H1 (cell line): Measurements from ENCODE around the gene HS6ST3. TPM values are rescaled to one million over a fixed set of nuclear protein-coding genes. Genes with fewer than 3 reads are reported as not detected.

ENCODE experiments used
- CTCF ChIA-PET: fragments of 300-600 bp; sonication (Branson Sonifier 250); formaldehyde crosslinking; loops from one replicate; lab custom pipeline; 2021; ENCODE audit not compliant: partially characterized antibody; lab: Charles Lee
- POLR2A ChIA-PET: fragments of 300-600 bp; sonication (Branson Sonifier 250); formaldehyde crosslinking; loops from one replicate; lab custom pipeline; 2021; ENCODE audit warnings: inconsistent platforms; ENCODE audit not compliant: partially characterized antibody; lab: Charles Lee
- DNase-seq, 2 experiments: peaks; one replicate each; pipeline versions ENCODE4 v3.0.0 to v3.0.0-alpha.2; 2010 to 2022; ENCODE audit warnings: low spot score in 2 of 2, low read depth in 1 of 2, mixed read lengths in 1 of 2
- FAIRE-seq: peaks from 2 replicates; lab custom pipeline; 2011; peaks lifted over from hg19 to GRCh38; lab: Jason Lieb, UNC
- H2AFZ ChIP-seq: 2 replicates; pipeline ENCODE4 v1.8.1; 2012; ENCODE audit warnings: low read length, inconsistent platforms
- H2AK5ac ChIP-seq: 2 replicates; pipeline ENCODE4 v1.6.1; 2013; ENCODE audit warnings: low read depth, low read length
- H2BK120ac ChIP-seq: replicated peaks from 2 replicates; pipeline ENCODE3; 2013; ENCODE audit warnings: low read depth, low read length, inconsistent platforms
- H2BK12ac ChIP-seq: 2 replicates; pipeline ENCODE4 v1.6.1; 2013; ENCODE audit warnings: low read depth, low read length
- H2BK15ac ChIP-seq: 2 replicates; pipeline ENCODE4 v1.6.1; 2013; ENCODE audit warnings: low read length
- H2BK20ac ChIP-seq: 2 replicates; pipeline ENCODE4 v1.6.1; 2013; ENCODE audit warnings: low read length
- H2BK5ac ChIP-seq: 2 replicates; pipeline ENCODE4 v1.6.1; 2013; ENCODE audit warnings: low read depth, low read length
- H3K14ac ChIP-seq: 2 replicates; pipeline ENCODE4 v1.6.1; 2013; ENCODE audit warnings: inconsistent platforms; ENCODE audit not compliant: insufficient read length
- H3K18ac ChIP-seq: 2 replicates; pipeline ENCODE4 v1.6.1; 2013; ENCODE audit warnings: low read length; ENCODE audit errors: extremely low read depth
- H3K23ac ChIP-seq: 2 replicates; pipeline ENCODE4 v1.6.1; 2013; ENCODE audit warnings: inconsistent platforms; ENCODE audit not compliant: insufficient read length
- H3K23me2 ChIP-seq: 2 replicates; pipeline ENCODE4 v1.6.1; 2013; ENCODE audit warnings: low read depth, low read length
- H3K27ac ChIP-seq: 2 replicates; pipeline ENCODE4 v1.6.1; 2011; ENCODE audit warnings: low read depth, low read length, inconsistent platforms
- H3K27me3 ChIP-seq, 4 experiments: replicated peaks in 1 of 4; 1 replicate in 1 of 4; 2 replicates in 3 of 4; pipeline versions ENCODE4 v1.6.1 to v1.8.1; 2011 to 2013; ENCODE audit warnings: low read length in 3 of 4, mild to moderate bottlenecking in 3 of 4, inconsistent platforms in 2 of 4, mixed read lengths in 2 of 4, moderate library complexity in 1 of 4; ENCODE audit not compliant: control insufficient read depth in 3 of 4, insufficient read depth in 3 of 4; ENCODE audit errors: extremely low read depth in 1 of 4
- H3K36me3 ChIP-seq, 4 experiments: 2 replicates each; pipeline versions ENCODE4 v1.6.1 to v1.8.1; 2011 to 2013; ENCODE audit warnings: mild to moderate bottlenecking in 4 of 4, low read length in 3 of 4, moderate library complexity in 2 of 4, control low read depth in 1 of 4, inconsistent platforms in 1 of 4; ENCODE audit not compliant: insufficient read depth in 4 of 4, control insufficient read depth in 2 of 4
- H3K4ac ChIP-seq: replicated peaks from 2 replicates; pipeline ENCODE3; 2013; ENCODE audit warnings: low read length, low read depth, mixed read lengths, inconsistent platforms; ENCODE audit not compliant: insufficient read length
- H3K4me1 ChIP-seq, 4 experiments: replicated peaks in 1 of 4; 1 replicate in 1 of 4; 2 replicates in 3 of 4; pipeline versions ENCODE4 v1.6.1 to v1.8.1; 2011 to 2013; ENCODE audit warnings: low read length in 3 of 4, inconsistent platforms in 2 of 4, mixed read lengths in 1 of 4; ENCODE audit not compliant: insufficient read depth in 4 of 4, control insufficient read depth in 3 of 4
- H3K4me2 ChIP-seq, 2 experiments: 2 replicates each; pipeline versions ENCODE4 v1.6.1 to v1.8.1; 2011 to 2013; ENCODE audit warnings: low read depth in 2 of 2, low read length in 2 of 2, control low read depth in 1 of 2, inconsistent platforms in 1 of 2, mild to moderate bottlenecking in 1 of 2; ENCODE audit not compliant: insufficient read depth in 1 of 2
- H3K4me3 ChIP-seq, 4 experiments: fragments of 200-600, 300-600 bp in 1 of 4; sonication (generic), shearing (Covaris generic), sonication (Bioruptor Twin) in 1 of 4; 2 replicates each; pipeline versions ENCODE4 v1.5.1 to v1.8.1; 2011 to 2016; ENCODE audit warnings: low read length in 4 of 4, low read depth in 3 of 4, control low read depth in 2 of 4, inconsistent platforms in 2 of 4, mild to moderate bottlenecking in 2 of 4, mixed read lengths in 1 of 4, moderate library complexity in 1 of 4; ENCODE audit not compliant: insufficient read depth in 2 of 4; ENCODE audit errors: extremely low read depth in 1 of 4
- H3K56ac ChIP-seq: replicated peaks from 2 replicates; pipeline ENCODE3; 2013; ENCODE audit warnings: low read depth, mild to moderate bottlenecking, mixed read lengths, low read length, inconsistent platforms; ENCODE audit not compliant: insufficient read length
- H3K79me1 ChIP-seq: 2 replicates; pipeline ENCODE4 v1.6.1; 2013; ENCODE audit warnings: low read depth, low read length, control low read depth
- H3K79me2 ChIP-seq, 2 experiments: 2 replicates each; pipeline versions ENCODE4 v1.6.1 to v1.8.1; 2012 to 2013; ENCODE audit warnings: low read length in 2 of 2, mild to moderate bottlenecking in 2 of 2, inconsistent platforms in 1 of 2; ENCODE audit not compliant: insufficient read depth in 2 of 2, control insufficient read depth in 1 of 2
- H3K9ac ChIP-seq, 4 experiments: replicated peaks in 1 of 4; 1 replicate in 1 of 4; 2 replicates in 3 of 4; pipeline versions ENCODE4 v1.6.1 to v1.8.1; 2011 to 2013; ENCODE audit warnings: low read depth in 3 of 4, low read length in 3 of 4, control low read depth in 2 of 4, mild to moderate bottlenecking in 2 of 4, moderate library complexity in 2 of 4, inconsistent platforms in 1 of 4; ENCODE audit errors: extremely low read depth in 1 of 4
- H3K9me3 ChIP-seq, 2 experiments: 2 replicates each; pipeline versions ENCODE4 v1.6.1 to v1.8.1; 2012 to 2013; ENCODE audit warnings: mild to moderate bottlenecking in 2 of 2, moderate library complexity in 2 of 2, control low read depth in 1 of 2, inconsistent platforms in 1 of 2, low read depth in 1 of 2, low read length in 1 of 2, mixed read lengths in 1 of 2; ENCODE audit not compliant: insufficient read depth in 2 of 2
- H4K20me1 ChIP-seq, 2 experiments: replicated peaks in 1 of 2; 2 replicates each; pipeline versions ENCODE3 to v1.8.1; 2011 to 2013; ENCODE audit warnings: inconsistent platforms in 2 of 2, low read length in 2 of 2, mild to moderate bottlenecking in 1 of 2; ENCODE audit not compliant: insufficient read depth in 2 of 2, control insufficient read depth in 1 of 2
- H4K5ac ChIP-seq: 2 replicates; pipeline ENCODE4 v1.6.1; 2013; ENCODE audit warnings: low read length, low read depth, mixed read lengths, inconsistent platforms; ENCODE audit not compliant: insufficient read length
- H4K8ac ChIP-seq: 2 replicates; pipeline ENCODE4 v1.8.0; 2013; ENCODE audit warnings: mild to moderate bottlenecking, moderate library complexity, low read length, inconsistent platforms; ENCODE audit not compliant: insufficient read depth; ENCODE audit errors: extremely low read depth
- H4K91ac ChIP-seq: replicated peaks from 2 replicates; pipeline ENCODE3; 2013; ENCODE audit warnings: low read length, mixed read lengths, inconsistent platforms; ENCODE audit not compliant: insufficient read length
- CEBPB ChIP-seq: IDR thresholded peaks from 2 replicates; pipeline ENCODE4 v1.6.1; 2012; ENCODE audit warnings: low read depth, low read length
- CREB1 ChIP-seq: IDR thresholded peaks from 2 replicates; pipeline ENCODE4 v1.6.1; 2012; ENCODE audit warnings: inconsistent platforms
- EP300 ChIP-seq, 2 experiments: IDR thresholded peaks; 1 replicate in 1 of 2; 2 replicates in 1 of 2; pipeline ENCODE4 v1.6.1; 2011 to 2012; ENCODE audit warnings: low read depth in 2 of 2, low read length in 2 of 2, mild to moderate bottlenecking in 2 of 2, borderline replicate concordance in 1 of 2, inconsistent platforms in 1 of 2, moderate library complexity in 1 of 2
- KDM1A ChIP-seq: fragments of 200-600, 300-600 bp; sonication (generic); IDR thresholded peaks from 2 replicates; pipeline ENCODE4 v1.7.1; 2016; ENCODE audit warnings: mild to moderate bottlenecking, low read length, borderline replicate concordance
- MAFK ChIP-seq: IDR thresholded peaks from 2 replicates; pipeline ENCODE4 v1.6.1; 2012; ENCODE audit warnings: low read depth, mild to moderate bottlenecking, improper control_type of control experiment, low read length
- TAF1 ChIP-seq: IDR thresholded peaks from 2 replicates; pipeline ENCODE4 v1.6.1; 2011; ENCODE audit warnings: mild to moderate bottlenecking, low read depth, low read length
- TAF7 ChIP-seq: optimal IDR thresholded peaks from 2 replicates; pipeline ENCODE3; 2011; ENCODE audit warnings: low read depth, mild to moderate bottlenecking, inconsistent platforms, low read length, moderate library complexity, borderline replicate concordance
- TEAD4 ChIP-seq: IDR thresholded peaks from 2 replicates; pipeline ENCODE4 v1.6.1; 2012; ENCODE audit warnings: low read depth, low read length, inconsistent platforms, mixed read lengths
- YY1 ChIP-seq: IDR thresholded peaks from 2 replicates; pipeline ENCODE4 v1.6.1; 2011; ENCODE audit warnings: low read depth, mild to moderate bottlenecking, low read length
- WGBS, 2 experiments: shearing (Covaris generic) in 1 of 2; methylation state at CpG; one replicate each; pipeline versions ENCODE4 v1.1.6 to v1.1.7; 2013 to 2015; ENCODE audit warnings: low lambda C conversion rate in 2 of 2, mixed read lengths in 2 of 2, inconsistent platforms in 1 of 2, low coverage in 1 of 2, missing lambda C conversion rate in 1 of 2; ENCODE audit not compliant: insufficient replicate concordance in 2 of 2, insufficient coverage in 1 of 2, insufficient read length in 1 of 2; ENCODE audit errors: extremely low coverage in 1 of 2, missing lambda C conversion rate in 1 of 2; 5-methylcytosine and 5-hydroxymethylcytosine counted together
- polyA plus RNA-seq, 7 experiments: library from polyadenylated mRNA; depleted of rRNA in 3 of 7; stranded (reverse) in 5 of 7; unstranded in 2 of 7; fragments of >200 nt in 5 of 7; fragments of 200-250 nt in 2 of 7; gene quantifications; 1 replicate in 5 of 7; 2 replicates in 1 of 7; 4 replicates in 1 of 7; pipeline versions ENCODE4 v1.2.1 to v1.2.3, GENCODE V29; 2011 to 2013; ENCODE audit warnings: missing spikeins in 2 of 7, mixed read lengths in 2 of 7
- total RNA-seq: library from RNA; stranded (reverse); fragmentation: NEBNext Ultra II Directional; extraction: Animal tissue kit (Norgen Biotek cat#: 25700); gene quantifications from 2 replicates; pipeline ENCODE4 v1.2.1, GENCODE V29; 2021
- TF ChIP-seq, protein P1 (sequence below): IDR thresholded peaks from 2 replicates; pipeline ENCODE4 v1.6.1; 2011; ENCODE audit warnings: low read depth, mild to moderate bottlenecking, low read length; ENCODE audit not compliant: insufficient read depth
- TF ChIP-seq, protein P2 (sequence below): IDR thresholded peaks from 2 replicates; pipeline ENCODE4 v1.6.1; 2012; ENCODE audit warnings: low read length, inconsistent platforms
- TF ChIP-seq, protein P3 (sequence below): IDR thresholded peaks from 2 replicates; pipeline ENCODE4 v1.6.1; 2012; ENCODE audit warnings: inconsistent platforms

Gene HS6ST3
- total and polyA plus RNA-seq, 2 of the 8 experiments (the other 6 are each of a cell fraction or from before 2014, with no cell fraction given) = 0.45 to 1.2 TPM

DNA sequence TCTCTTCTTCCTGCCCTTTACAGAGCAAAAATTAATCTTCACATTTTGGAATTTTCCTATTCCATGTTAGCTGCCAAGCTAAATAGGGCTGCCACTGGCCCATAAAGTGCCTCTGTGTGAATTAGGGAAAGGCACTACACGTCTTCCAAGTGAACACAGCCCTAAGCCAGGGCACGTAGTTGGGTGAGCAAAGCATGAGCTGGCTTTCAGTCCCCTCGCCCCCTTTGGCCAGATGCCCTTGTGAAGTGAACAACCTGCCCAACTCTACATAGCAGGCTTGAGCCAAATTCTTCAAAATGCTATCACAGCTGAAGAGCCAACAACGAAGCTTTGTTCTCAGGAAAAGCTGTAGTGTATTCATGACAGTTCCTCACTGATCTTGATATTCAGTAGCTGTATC, 691.2 kb downstream of the HS6ST3 start:
- no peak overlapping the region for H3K4me3 ChIP-seq
- no peak overlapping the region for H2BK5ac ChIP-seq
- no peak overlapping the region for H2BK120ac ChIP-seq
- ChIA-PET POLR2A (no interaction called here), CTCF (interaction anchor here (1.2 kb wide), 1 partner anchor 9 kb away, joined by 4 read pairs; no protein-coding TSS in a partner anchor)
- no peak overlapping the region for H2BK20ac ChIP-seq
- H3K23ac ChIP-seq = no peak overlapping the region
- no peaks in the 10 kb centered on the region for H3K79me2 ChIP-seq
- no peak overlapping the region for H2AFZ ChIP-seq
- no peak overlapping the region for H2AK5ac ChIP-seq
- H2BK15ac ChIP-seq = no peak overlapping the region
- H3K27me3 ChIP-seq = no peaks in the 10 kb centered on the region
- FAIRE-seq (no peak), DNase-seq (no peak)
- H3K4me1 ChIP-seq = no peaks in the 10 kb centered on the region
- H4K5ac ChIP-seq = no peak overlapping the region
- 89% methylated on average over 4 of the region's 4 CpGs; no CpG with 5 or more reads in 1 of the 2 experiments for WGBS, 2 experiments
- H4K20me1 ChIP-seq = no peaks in the 10 kb centered on the region
- H3K23me2 ChIP-seq = no peaks in the 10 kb centered on the region
- H3K36me3 ChIP-seq = no peaks in the 10 kb centered on the region
- no peaks in the 10 kb centered on the region for H3K79me1 ChIP-seq
- no peak overlapping the region for H3K4ac ChIP-seq
- no peak overlapping the region for H4K91ac ChIP-seq
- H3K56ac ChIP-seq = no peak overlapping the region
- H2BK12ac ChIP-seq = no peak overlapping the region
- H3K14ac ChIP-seq = no peak overlapping the region
- no peak overlapping the region for H3K9ac ChIP-seq
- no peak overlapping the region for H3K4me2 ChIP-seq
- H3K18ac ChIP-seq = no peak overlapping the region
- no peak overlapping the region; the same call in 1 of the 2 replicates for H4K8ac ChIP-seq
- no peak overlapping the region for H3K27ac ChIP-seq
- H3K9me3 ChIP-seq = no peaks in the 10 kb centered on the region
- TF ChIP-seq CEBPB (no peak), TEAD4 (no peak), CREB1 (no peak), YY1 (no peak), TAF7 (no peak), KDM1A (no peak), MAFK (no peak), TAF1 (no peak), EP300 (IDR thresholded peaks at IDR 0.05; ENCODE audit: borderline replicate concordance in 1 of 2, low read depth in 2 of 2, low read length in 2 of 2) (no peak)
- TF ChIP-seq, protein P1, sequence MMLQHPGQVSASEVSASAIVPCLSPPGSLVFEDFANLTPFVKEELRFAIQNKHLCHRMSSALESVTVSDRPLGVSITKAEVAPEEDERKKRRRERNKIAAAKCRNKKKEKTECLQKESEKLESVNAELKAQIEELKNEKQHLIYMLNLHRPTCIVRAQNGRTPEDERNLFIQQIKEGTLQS = no peak
- TF ChIP-seq, protein P2, sequence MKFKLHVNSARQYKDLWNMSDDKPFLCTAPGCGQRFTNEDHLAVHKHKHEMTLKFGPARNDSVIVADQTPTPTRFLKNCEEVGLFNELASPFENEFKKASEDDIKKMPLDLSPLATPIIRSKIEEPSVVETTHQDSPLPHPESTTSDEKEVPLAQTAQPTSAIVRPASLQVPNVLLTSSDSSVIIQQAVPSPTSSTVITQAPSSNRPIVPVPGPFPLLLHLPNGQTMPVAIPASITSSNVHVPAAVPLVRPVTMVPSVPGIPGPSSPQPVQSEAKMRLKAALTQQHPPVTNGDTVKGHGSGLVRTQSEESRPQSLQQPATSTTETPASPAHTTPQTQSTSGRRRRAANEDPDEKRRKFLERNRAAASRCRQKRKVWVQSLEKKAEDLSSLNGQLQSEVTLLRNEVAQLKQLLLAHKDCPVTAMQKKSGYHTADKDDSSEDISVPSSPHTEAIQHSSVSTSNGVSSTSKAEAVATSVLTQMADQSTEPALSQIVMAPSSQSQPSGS = no peak
- TF ChIP-seq, protein P3, sequence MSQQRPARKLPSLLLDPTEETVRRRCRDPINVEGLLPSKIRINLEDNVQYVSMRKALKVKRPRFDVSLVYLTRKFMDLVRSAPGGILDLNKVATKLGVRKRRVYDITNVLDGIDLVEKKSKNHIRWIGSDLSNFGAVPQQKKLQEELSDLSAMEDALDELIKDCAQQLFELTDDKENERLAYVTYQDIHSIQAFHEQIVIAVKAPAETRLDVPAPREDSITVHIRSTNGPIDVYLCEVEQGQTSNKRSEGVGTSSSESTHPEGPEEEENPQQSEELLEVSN = no peak
